SK-N-MC (cell line): ENCODE measurements around the gene RPS6KB2.

Experiments
- EZH2 ChIP-seq: fragments of 200-600 bp; sonication (generic); IDR thresholded peaks from one replicate; pipeline ENCODE4 v1.6.1; 2017; ENCODE audit warnings: antibody characterized with exemption
- FOXP2 ChIP-seq: optimal IDR thresholded peaks from 2 replicates; pipeline ENCODE3; 2011; ENCODE audit warnings: mild to moderate bottlenecking, moderate library complexity; ENCODE audit not compliant: insufficient read depth; ENCODE audit errors: extremely low read length, control extremely low read depth
- POLR2AphosphoS5 ChIP-seq: IDR thresholded peaks from 2 replicates; pipeline ENCODE4 v1.6.1; 2012; ENCODE audit warnings: mild to moderate bottlenecking, low read depth, low read length, borderline replicate concordance

DNA sequence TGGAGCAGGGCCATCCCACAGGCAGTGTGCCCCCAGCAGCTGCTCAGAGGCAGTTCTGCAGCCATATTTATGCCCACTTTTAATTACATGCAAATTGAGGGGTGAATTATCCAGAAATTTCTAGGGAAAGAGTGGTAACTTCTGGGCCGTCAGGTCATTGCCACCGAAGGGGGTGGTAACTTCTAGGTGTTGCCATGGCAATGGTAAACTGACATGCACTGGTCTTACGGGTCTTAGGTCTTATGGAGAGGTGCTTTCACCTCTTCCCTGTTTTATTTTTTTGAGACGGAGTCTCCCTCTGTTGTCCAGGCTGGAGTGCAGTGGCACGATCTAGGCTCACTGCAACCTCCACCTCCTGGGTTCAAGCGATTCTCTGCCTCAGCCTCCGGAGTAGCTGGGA is 44.6 kb downstream of the RPS6KB2 start:
- TF ChIP-seq EZH2: no peak
- no peak for TF ChIP-seq POLR2AphosphoS5
- TF ChIP-seq FOXP2: no peak
